Measurements from ENCODE around the gene LTBP2. TPM values are rescaled to one million over a fixed set of nuclear protein-coding genes. Genes with fewer than 3 reads are reported as not detected.

Gene LTBP2
- total RNA-seq, 1 experiment from 2014 or later: 0.31 TPM

DNA sequence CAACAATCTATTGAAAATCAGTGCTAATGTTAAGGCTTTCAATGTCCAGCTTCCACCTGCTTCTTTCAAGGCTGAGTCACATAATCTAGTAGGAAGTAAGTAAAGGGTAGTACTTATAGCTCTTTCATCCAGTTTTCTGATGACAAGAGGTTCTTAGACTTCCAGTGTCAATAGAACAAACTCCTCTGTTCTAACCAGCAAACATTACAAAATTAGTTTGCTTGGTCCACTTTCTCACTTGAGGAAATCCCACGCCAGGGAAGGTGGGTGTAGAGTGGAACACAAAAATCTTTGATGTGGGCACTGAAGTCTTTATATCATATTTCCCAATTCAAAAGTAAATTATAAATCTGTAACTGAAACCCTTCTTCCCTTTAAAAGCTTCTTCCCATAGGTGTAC, 121.6 kb downstream of the LTBP2 start:
- DNase-seq (ENCODE audit: low spot score): no peak

DNA sequence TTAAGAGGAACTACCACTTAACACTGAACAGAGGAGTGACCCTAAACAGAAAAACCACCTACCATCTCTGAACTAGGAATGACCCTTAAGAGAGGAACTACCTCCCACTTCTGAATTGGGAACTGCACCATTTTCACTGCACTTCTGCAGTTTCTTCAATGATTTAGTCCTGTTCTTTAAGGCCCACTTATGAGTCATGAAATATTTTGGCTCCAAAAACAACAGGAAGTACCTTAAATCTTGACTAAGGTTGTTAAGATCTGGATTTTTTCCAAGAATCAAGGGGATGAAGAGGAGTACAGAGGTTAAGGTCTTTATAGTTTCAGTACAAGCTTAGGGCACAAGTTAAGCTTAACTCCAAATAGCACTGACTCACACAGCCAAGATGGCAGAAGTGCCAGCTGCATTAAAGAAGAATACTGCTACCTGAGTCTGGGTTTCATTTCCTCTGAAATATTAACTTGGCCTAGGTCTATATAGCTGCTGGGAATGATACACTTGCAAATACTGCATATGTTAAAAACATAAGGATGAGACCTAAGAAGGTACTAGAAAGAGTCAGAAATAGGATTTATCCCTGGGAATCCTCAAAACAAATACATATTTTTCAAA, 123.1 kb downstream of the LTBP2 start:
- DNase-seq (ENCODE audit: low spot score): no peak

DNA sequence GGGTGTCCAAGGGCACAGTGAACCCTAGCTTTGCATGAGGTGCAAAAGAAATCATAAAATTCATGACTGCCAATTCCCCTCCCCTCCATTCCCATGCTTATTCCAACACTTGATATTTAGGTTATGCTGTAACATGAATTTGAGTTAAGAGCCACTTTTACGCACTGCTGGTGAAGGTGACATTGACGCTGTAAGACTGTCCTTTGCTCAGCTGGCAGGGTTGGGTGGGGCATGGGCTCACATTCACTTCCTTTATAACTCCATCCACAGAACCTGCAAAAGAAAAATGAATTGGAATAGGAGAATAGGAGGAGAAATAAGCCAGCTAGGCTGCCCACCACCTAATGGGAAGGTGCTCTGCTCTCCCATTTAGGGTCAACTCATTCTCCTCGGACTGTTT, 125.9 kb downstream of the LTBP2 start:
- DNase-seq (ENCODE audit: low spot score): no peak

DNA sequence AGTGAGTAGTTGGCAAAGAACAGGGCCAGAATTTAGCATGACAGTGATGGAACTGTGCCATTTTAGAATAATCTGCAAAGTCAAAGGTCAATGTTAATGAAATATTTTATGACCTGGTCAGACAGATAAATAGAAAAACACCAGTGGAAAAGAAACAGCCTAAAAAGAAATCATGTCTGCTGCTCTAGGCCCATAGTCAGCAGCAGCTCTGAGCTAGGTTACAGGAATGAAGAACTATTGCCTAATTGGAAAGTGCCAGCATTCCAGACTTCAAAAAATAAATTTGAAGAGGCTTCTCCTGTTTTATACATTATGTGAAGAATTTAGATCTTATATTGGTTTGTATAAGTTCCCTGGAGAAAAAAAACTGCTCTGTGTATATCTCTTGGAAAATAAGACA, 128.7 kb downstream of the LTBP2 start:
- DNase-seq (ENCODE audit: low spot score): no peak

DNA sequence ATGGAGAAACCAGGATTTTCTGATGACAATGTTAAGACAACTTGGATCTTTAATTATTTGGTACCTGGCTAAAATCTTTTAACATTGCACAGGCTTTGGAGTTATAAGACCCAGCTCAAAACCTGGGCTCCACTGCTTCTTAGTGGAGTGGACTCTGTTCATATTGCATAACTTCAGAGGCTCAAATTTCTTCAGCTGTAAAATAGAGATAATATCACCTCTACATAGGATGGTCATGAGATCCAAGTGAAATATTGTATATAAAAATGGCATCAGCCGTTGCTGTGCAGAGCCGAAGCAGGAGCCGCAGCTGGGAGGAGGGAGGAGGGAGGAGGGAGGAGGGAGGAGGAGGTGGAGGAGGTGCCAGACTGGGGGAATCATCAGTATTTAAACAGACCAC, 129.5 kb downstream of the LTBP2 start:
- DNase-seq (ENCODE audit: low spot score): no peak

DNA sequence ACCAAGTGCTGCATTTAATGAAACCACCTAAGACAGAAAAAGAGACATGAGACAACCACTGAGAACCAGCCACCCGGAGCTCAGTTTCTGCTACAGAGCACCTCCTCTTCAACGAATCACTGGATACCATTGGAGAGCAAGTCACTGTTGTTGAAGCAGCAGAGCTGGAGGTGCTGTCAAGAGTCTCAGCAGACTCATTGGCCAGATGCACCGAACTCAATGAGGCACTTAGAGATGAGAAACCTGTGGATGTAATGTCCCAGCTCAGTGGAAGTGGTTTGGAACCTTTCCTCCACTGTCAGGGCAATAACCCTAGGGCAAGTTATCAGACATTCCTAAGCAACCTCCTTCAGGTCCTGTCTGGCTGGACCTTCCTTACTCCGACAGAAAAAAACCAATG, 132.0 kb downstream of the LTBP2 start:
- DNase-seq (ENCODE audit: low spot score): no peak

DNA sequence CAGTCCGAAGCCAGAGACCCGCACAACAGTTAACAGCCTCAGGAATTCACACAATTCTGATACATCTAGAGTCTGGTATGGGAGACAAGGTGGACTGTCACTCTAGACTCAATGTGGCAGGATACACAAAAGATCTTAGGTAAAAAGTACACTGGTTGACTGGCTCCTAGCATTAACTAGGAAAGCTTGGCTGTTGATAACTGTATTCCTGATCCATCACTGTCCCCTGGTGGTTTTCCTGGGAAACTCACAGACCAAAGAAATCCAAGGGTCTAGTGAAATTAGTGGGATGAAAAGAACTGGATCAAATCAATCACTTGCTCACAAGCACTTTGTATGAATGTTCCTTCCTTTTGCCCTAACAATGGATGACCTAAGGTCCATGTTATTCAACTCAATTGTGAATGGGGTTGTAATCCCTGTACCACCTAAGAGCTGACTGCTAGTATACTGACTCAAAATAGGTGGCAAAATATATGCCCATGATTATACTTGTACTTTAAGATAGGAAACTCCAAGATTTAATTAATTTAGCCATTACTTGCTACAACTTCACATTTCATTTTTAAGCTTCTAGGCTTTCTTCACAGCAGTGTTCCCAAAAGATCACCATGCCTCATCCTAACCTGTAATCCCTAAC, 132.9 kb downstream of the LTBP2 start:
- peak; percentile 54 for DNase-seq (ENCODE audit: low spot score)

DNA sequence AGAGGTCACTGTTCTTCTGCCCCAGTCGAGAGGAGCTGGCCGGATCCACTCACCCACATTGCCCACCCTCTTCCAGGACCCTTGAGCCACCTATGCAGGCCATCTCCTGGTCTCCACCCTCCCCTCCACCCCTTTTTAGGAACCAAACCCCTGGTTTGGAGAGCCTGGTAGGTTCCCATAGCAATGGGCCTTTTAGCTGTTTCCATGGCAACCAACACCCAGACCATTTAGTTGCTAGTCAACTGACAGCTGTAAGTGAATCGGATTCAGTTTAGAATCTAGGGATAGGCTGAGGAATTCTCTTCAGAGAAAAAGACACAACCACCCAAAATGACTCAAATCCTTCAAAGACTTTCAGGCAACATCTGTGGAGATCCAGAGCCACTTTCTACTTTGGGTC, 135.4 kb downstream of the LTBP2 start:
- no peak for DNase-seq (ENCODE audit: low spot score)

DNA sequence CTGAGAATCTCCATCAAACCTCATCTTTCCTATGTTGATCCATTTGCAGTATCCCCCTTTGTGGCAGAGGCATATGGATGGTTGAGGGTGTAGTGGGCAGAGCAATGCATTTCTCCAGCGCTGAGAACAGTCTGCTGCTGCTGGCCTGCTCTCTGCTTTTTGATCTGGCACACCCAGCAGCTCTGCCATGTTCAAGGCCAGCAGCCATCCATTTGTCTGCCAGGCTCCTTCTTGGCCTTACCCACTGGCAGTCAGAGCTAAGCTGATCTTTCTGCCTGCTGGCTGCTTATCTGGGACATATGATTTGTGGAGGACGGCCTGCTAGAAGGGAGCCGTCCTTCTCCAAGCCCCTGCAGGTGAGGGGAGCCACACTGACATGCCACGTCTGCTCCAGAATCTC, 135.9 kb downstream of the LTBP2 start:
- no peak for DNase-seq (ENCODE audit: low spot score)

DNA sequence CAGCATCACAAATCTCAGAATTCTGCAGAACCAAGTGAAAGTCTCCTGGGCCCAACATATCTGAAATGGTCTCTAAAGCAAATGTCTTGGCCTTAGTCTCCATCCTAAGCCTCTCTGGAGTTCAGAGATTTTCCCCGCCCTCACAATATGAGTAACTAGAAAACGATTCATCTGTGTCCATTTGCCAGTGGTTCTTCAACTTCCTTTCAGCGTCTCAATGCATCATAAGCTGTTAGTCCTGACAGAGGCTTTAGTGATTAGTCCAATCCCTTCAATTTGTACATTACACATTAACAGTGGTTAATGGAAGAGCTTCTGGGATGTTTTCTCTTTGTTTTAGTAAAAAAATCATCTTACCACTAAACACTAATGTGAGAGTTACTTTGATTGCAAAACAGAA, 136.4 kb downstream of the LTBP2 start:
- no peak for DNase-seq (ENCODE audit: low spot score)

DNA sequence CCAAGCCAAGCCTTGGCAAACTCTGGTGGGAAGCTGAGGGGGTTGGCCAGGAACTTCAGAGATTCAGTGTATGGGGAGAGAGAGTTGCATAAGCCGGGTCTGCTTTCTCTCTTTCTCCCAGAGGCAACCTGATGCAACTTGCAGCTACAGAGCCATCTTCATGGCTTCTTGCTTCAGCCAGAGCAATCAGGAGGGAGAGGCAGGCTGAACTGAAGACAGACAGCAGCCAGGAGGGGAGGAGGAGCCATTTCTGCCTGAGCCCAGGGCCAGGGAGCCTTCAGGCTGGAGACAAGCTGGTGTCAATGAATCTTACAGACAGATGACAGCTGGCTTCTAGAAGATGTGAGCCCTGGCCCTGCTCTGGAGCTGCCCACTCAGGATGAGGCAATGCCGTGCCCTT, 137.7 kb downstream of the LTBP2 start:
- DNase-seq (ENCODE audit: low spot score): no peak

DNA sequence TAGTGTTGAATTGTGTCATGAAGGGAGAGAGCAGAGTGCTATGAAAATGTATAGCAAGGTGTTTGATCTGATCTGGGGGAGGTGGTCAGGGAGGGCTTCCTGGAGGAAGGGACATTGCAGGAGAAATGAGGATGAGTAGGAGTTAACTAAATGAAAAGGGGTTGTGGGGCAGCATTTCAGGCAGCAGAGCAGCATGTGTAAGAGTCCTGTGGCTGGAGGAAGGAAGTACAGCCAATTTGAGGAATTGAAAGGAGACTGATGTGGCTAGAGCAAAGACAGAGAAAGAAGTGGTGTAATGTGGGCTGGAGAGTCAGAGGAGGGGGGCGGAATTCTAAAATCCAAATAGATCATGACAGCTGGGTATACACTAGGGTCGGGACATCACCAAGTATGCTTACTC, 139.4 kb downstream of the LTBP2 start:
- no peak for DNase-seq (ENCODE audit: low spot score)

DNA sequence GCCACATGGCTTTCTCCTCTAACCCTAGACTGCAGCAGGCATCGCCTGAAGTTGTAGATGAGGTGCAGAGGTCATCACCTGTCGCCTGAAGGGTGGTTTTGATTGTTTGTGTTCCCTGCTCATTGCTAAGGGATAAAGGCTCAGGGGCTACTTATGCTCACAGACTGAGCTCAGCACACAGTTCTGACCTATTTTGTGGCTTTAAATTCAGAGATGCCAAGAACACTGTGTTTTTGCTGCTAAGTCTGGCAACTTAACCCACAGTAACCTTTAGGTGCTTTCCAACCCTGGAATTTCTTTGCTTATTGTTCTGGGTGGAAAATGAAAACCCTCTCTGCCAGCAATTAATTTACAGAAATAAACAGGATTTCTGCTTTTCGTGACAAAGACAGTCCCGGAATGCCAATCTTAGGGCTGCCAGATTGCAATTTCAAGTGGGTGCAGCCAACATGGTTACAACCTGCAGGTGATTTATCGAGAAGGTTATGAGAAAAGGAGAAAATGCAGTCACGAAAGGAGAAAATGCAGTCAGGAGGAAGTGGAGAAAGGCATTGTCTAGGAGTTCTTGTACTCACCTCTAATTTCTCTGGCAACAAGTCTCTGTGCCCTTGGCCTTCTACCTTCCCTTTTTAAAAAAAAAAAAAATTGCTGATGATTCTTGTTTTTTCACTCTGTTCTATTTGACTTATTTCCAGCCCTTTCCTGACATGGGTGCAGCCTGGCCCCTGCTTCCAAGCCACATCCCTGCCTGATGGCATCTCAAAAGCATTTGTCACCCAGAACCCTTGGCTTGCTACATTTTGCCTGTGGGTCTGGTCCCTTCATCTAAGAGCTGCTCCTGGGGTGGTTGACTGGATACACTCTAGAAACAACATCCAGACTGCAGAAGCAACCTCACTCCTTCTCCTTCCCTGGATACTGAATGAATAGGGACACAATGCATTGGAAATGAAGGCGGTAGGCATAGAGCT, 142.2 kb downstream of the LTBP2 start:
- no peak for DNase-seq (ENCODE audit: low spot score)

DNA sequence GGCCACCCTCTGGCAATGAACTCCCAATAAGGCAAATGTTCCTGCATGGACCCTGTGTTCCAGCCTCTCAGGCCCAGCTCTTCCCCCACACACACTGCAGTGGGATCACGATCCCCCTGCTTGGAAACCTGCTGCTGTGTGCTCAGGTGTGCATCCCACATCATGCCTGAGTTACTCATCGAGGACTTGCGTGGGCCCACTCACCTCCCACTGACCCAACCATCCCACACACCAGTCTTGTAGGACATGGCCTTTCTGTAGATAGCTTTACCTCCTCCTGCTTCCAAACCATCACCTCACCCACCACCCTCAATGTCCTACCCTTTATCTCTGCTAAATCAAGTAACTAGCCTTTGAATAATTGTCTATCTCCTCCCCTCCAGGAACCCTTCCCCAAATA, 143.5 kb downstream of the LTBP2 start:
- DNase-seq (ENCODE audit: low spot score): no peak

DNA sequence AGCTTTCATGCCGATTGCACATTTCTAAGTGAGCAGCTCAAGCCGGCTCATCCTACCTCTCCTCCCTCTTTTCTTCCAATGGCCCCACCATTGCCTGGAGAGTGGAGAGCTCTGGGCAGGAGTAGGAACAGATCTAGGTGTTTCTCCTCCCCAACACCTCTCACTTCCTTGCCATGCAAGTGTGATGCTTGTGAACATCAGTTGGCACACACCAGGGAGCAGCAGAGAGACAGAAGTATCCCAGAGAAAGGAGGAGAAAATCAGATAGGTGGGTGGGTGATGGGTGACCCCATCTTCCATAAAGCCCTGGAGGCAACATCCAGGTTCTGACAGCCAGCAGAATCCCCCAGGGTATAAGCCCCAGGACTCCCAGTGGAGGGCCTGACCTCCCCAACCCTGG, 146.7 kb downstream of the LTBP2 start:
- DNase-seq (ENCODE audit: low spot score): no peak

DNA sequence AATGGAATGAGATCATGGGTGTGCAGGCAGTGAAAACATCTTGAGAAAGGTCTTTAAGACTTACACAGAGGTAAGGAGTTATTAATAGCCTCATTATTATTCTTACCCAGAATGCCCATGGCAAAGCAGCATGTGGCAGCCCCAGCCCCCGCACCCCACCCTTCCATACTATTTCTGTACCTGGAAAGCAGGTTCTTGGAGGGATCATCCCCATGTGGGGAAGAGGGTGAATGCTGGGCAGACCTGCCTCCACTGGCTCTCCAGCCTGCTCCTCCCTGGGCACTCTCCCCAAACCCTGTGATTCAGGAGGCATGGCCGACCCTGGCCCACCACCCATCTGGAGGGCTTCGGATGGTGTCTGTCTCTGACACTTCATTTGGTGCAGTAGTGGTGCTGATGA, 147.3 kb downstream of the LTBP2 start:
- no peak for DNase-seq (ENCODE audit: low spot score)

DNA sequence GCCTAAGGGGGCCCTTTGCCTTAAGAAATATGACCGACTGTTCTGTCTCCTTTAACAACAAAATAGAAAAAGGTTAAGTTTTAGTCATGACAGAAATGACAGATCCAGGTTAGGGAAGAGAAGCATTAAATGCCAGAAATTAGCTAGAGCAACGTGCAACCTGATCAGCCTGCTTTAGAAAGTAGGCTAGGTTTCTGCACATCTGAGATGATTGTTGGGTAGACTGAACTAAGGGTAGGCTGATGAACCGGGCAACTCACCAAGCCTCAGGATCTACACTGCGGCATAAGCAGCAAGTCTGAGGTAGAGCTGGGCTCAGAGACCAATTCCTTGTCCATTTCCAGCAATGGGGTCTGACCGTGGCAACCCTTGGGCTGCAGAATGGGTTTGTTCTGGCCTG, 148.3 kb downstream of the LTBP2 start:
- no peak for DNase-seq (ENCODE audit: low spot score)

DNA sequence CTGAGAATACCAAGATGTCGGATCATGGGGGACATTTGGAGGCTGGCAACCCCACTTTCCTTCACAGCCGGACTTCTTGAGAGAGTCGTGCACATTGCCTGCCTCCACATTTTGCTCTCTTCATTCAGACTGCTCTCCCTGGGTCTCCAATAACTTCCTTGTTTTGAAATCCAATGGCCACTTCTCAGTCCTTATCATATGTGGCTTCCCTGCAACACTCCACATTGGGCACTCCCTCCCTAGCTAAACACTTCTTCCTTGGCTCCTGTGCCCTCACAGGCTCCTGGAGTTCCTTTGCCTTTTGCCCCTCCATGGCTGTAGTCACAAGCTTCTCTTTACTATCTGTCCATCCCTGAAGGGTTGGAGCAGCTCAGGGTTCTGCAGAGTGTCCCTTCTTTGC, 149.0 kb downstream of the LTBP2 start:
- no peak for DNase-seq (ENCODE audit: low spot score)

DNA sequence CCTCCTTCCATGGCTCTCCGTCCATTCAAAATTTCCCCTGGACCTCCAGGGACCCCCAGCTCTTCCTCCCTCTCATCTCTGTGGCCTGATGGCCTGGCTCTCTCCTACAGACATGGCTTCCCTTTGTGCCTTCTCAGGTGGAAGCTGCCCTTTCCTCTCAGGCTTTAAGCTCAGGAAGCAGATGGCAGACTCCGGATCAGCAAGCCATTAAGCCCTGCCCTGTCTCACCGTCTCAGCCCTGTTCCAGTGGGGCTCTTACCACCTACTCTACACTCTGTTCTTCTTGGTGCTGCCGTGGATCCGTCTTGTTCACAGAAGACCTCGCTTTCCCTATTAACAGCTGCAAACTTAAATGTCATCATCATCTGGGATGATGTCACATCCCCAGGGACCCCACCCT, 152.1 kb downstream of the LTBP2 start:
- DNase-seq (ENCODE audit: low spot score): no peak

DNA sequence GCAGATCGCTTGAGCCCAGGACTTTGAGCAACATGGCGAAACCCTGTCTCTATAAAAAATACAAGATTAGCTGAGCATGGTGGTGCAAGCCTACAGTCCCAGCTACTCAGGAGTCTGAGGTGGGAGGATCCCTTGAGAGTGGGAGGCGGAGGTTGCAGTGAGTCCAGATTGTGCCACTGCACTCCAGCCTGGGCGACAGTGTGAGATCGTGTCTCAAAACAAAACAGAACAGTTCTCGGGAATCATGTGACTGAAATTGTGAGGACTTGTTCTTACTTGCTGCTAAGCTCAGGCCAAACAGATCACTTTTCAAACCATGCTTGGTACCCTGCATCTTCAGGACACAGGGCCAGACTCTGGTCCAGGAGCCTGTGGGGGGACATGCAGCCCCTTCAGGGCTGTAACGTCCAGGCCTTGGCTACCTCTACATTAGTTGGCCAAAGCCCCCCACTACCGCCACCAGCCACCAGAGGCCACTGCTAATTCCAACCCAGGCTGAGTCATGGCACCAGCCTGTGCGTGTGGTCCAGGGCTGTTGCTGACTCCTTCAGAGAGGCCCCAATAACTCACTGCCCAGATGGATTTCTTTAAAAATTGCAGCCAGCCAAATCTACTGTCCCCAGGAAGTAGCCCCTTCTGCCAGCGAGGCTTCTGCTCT, 152.6 kb downstream of the LTBP2 start:
- peak; percentile 25 for DNase-seq (ENCODE audit: low spot score)

DNA sequence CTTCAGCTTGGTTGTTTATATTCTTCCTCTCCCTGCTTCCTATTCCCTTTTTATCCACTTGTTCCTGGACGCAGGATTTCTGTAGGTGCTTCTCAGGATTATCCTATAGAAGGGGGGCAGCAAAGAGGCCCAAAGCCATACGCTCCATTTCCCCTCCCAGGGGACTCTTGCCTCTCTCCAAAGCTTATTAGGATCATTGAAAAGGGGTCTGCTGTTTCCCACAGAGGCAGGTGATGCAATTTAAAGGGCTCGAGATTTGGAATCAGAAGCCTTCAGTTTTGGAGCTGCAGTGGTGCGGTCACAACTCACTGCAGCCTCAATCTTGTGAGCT, 154.5 kb downstream of the LTBP2 start:
- no peak for DNase-seq (ENCODE audit: low spot score)
